HepG2 (cell line): ENCODE results near the gene NOTUM. TPM values are rescaled to one million over a fixed set of nuclear protein-coding genes. Genes with fewer than 3 reads are reported as not detected.
A peak's percentile ranks its signal among the peaks of the same experiment; 100 is the strongest.

Source experiments
- KLF13 ChIP-seq: sonication (generic); formaldehyde crosslinking; IDR thresholded peaks from 2 replicates; pipeline ENCODE4 v1.4.0; 2020; ENCODE audit warnings: mild to moderate bottlenecking, missing genetic modification reagents
- KLF15 ChIP-seq: sonication (generic); formaldehyde crosslinking; IDR thresholded peaks from 2 replicates; pipeline ENCODE4 v1.8.1; 2023; ENCODE audit warnings: borderline replicate concordance, mild to moderate bottlenecking, inconsistent platforms, missing genetic modification reagents, mixed read lengths
- MAF1 ChIP-seq: sonication (generic); formaldehyde crosslinking; IDR thresholded peaks from 2 replicates; pipeline ENCODE4 v1.5.0; 2020; ENCODE audit warnings: missing genetic modification reagents, borderline replicate concordance
- PHF20 ChIP-seq: sonication (generic); formaldehyde crosslinking; IDR thresholded peaks from 2 replicates; pipeline ENCODE4 v1.5.0; 2020; ENCODE audit warnings: mild to moderate bottlenecking, missing genetic modification reagents
- PPARG ChIP-seq: conservative IDR thresholded peaks from 2 replicates; pipeline ENCODE4 v1.6.1; 2016; ENCODE audit warnings: missing biosample characterization, missing genetic modification reagents
- SCMH1 ChIP-seq: sonication (generic); formaldehyde crosslinking; IDR thresholded peaks from 2 replicates; pipeline ENCODE4 v1.9.0; 2021; ENCODE audit warnings: missing genetic modification reagents, mild to moderate bottlenecking, borderline replicate concordance
- SRSF9 ChIP-seq: fragments of 200-400 bp; formaldehyde crosslinking; IDR thresholded peaks from 2 replicates; pipeline ENCODE4 v1.6.1; 2018; ENCODE audit warnings: borderline replicate concordance, mild to moderate bottlenecking, low read depth, low read length; ENCODE audit not compliant: insufficient read depth, poor library complexity, severe bottlenecking
- TARDBP ChIP-seq: sonication (generic); formaldehyde crosslinking; IDR thresholded peaks from 2 replicates; pipeline ENCODE4 v1.8.0; 2022; ENCODE audit warnings: mild to moderate bottlenecking, missing genetic modification reagents
- ZNF543 ChIP-seq: sonication (generic); formaldehyde crosslinking; IDR thresholded peaks from 2 replicates; pipeline ENCODE4 v1.4.0; 2020; ENCODE audit warnings: mild to moderate bottlenecking, missing genetic modification reagents
- ZNF563 ChIP-seq: sonication (generic); formaldehyde crosslinking; IDR thresholded peaks from 2 replicates; pipeline ENCODE4 v1.8.0; 2022; ENCODE audit warnings: mild to moderate bottlenecking, moderate library complexity, missing genetic modification reagents
- ZNF567 ChIP-seq: sonication (generic); formaldehyde crosslinking; IDR thresholded peaks from 2 replicates; pipeline ENCODE4 v1.8.1; 2023; ENCODE audit warnings: mild to moderate bottlenecking, missing genetic modification reagents, borderline replicate concordance
- ZNF724P ChIP-seq: sonication (generic); formaldehyde crosslinking; IDR thresholded peaks from 2 replicates; pipeline ENCODE4 v1.8.0; 2022; ENCODE audit warnings: missing genetic modification reagents, borderline replicate concordance
- ZSCAN20 ChIP-seq: sonication (generic); formaldehyde crosslinking; IDR thresholded peaks from 2 replicates; pipeline ENCODE4 v1.4.0; 2020; ENCODE audit warnings: missing genetic modification reagents, mild to moderate bottlenecking, borderline replicate concordance
- polyA plus RNA-seq, 8 experiments: library from polyadenylated mRNA; depleted of rRNA in 3 of 8; stranded (reverse) in 7 of 8; unstranded in 1 of 8; fragments of >200 nt; fragmentation: Illumina TruSeq in 4 of 8; extraction: Trizol in 4 of 8; gene quantifications; 2 replicates each; pipeline versions ENCODE4 v1.2.1 to v1.2.3, GENCODE V29; 2011 to 2016; ENCODE audit warnings: low read depth in 4 of 8, missing spikeins in 1 of 8, mixed read lengths in 1 of 8; ENCODE audit not compliant: insufficient read depth in 1 of 8
- total RNA-seq, 5 experiments: library from RNA; depleted of rRNA; stranded (reverse); fragments of >200 nt; fragmentation: Illumina TruSeq; extraction: Trizol; gene quantifications; 2 replicates each; pipeline ENCODE4 v1.2.3, GENCODE V29; 2016; ENCODE audit warnings: low read depth in 1 of 5
- TF ChIP-seq, protein P1 (sequence below): sonication (generic); formaldehyde crosslinking; IDR thresholded peaks from 2 replicates; pipeline ENCODE4 v1.5.0; 2020; ENCODE audit warnings: mild to moderate bottlenecking, missing genetic modification reagents
- TF ChIP-seq, protein P2 (sequence below): IDR thresholded peaks from 2 replicates; pipeline ENCODE4 v1.6.1; 2016; ENCODE audit warnings: control low read depth
- TF ChIP-seq, protein P3 (sequence below): sonication (generic); formaldehyde crosslinking; IDR thresholded peaks from 2 replicates; pipeline ENCODE4 v1.8.0; 2022; ENCODE audit warnings: missing genetic modification reagents, low read depth, mild to moderate bottlenecking, borderline replicate concordance
- TF ChIP-seq, protein P4 (sequence below): sonication (generic); formaldehyde crosslinking; IDR thresholded peaks from 2 replicates; pipeline ENCODE4 v1.4.0; 2020; ENCODE audit warnings: missing genetic modification reagents, borderline replicate concordance
- TF ChIP-seq, protein P5 (sequence below): sonication (generic); formaldehyde crosslinking; IDR thresholded peaks from 2 replicates; pipeline ENCODE4 v1.5.1; 2020; ENCODE audit warnings: mild to moderate bottlenecking, missing genetic modification reagents, moderate library complexity
- TF ChIP-seq, protein P6 (sequence below): sonication (generic); formaldehyde crosslinking; IDR thresholded peaks from 2 replicates; pipeline ENCODE4 v1.5.0; 2020; ENCODE audit warnings: missing genetic modification reagents, mild to moderate bottlenecking, borderline replicate concordance

Gene NOTUM
- total and polyA plus RNA-seq, 2 of the 13 experiments (the other 11 are each of a cell fraction or from before 2014, with no cell fraction given), result 150 to 160 TPM

DNA sequence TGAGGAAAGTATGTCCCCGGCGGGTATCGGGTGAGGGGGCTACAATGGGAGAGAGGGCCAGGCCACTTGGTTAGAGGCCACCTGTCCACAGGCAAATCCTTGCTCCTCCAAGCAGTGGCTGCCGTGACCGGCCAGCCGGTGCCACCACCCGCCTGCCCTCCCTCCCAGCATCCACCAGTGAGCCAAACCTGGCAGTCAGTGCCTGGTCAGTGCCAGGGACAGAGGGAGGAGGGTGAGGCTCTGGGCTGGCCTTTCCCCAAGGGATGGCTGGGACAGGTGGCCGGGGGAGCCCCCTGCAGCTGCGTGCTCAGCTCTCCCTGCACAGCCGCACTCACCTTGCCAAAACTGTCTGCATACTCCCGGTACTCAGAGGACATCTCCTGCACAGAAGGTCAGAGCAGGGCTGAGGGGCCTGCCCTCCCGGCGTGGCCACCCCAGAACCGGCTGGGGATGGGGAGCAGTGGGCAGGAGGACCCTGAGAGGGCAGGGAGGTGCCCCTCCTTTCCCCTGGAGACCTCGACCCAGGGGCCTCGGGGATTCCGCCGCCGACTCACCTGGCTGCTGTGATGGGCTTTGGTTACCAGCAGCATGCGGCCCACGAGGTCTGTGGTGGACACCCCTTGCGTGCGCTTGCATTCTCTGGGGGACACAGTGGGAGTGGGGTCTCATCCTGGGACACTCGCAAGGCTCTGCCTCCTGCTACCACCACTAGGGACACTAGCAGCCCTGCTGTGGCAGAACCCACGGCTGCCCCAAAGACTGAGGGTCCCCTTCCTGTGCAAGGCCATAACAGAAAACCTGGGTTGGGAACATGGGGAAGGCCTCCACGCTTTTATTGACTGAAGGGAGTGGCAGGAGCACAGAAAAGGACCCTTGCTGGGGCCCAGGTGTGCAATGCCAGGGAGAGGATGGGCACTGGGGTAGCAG lies 53.5 kb downstream of the NOTUM start (continued):
- TF ChIP-seq PHF20 (CRISPR knock-in tag), result no peak
- no peak for TF ChIP-seq ZSCAN20 (CRISPR knock-in tag)
- TF ChIP-seq PPARG, result no peak
- no peak for TF ChIP-seq ZNF567 (CRISPR knock-in tag)
- TF ChIP-seq KLF13, result no peak
- no peak for TF ChIP-seq ZNF543 (CRISPR knock-in tag)
- TF ChIP-seq, protein P1, sequence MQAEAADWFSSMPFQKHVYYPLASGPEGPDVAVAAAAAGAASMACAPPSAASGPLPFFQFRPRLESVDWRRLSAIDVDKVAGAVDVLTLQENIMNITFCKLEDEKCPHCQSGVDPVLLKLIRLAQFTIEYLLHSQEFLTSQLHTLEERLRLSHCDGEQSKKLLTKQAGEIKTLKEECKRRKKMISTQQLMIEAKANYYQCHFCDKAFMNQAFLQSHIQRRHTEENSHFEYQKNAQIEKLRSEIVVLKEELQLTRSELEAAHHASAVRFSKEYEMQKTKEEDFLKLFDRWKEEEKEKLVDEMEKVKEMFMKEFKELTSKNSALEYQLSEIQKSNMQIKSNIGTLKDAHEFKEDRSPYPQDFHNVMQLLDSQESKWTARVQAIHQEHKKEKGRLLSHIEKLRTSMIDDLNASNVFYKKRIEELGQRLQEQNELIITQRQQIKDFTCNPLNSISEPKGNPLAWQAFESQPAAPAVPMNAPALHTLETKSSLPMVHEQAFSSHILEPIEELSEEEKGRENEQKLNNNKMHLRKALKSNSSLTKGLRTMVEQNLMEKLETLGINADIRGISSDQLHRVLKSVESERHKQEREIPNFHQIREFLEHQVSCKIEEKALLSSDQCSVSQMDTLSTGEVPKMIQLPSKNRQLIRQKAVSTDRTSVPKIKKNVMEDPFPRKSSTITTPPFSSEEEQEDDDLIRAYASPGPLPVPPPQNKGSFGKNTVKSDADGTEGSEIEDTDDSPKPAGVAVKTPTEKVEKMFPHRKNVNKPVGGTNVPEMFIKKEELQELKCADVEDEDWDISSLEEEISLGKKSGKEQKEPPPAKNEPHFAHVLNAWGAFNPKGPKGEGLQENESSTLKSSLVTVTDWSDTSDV (CRISPR knock-in tag), result no peak
- no peak for TF ChIP-seq TARDBP (CRISPR knock-in tag)
- TF ChIP-seq, protein P2, sequence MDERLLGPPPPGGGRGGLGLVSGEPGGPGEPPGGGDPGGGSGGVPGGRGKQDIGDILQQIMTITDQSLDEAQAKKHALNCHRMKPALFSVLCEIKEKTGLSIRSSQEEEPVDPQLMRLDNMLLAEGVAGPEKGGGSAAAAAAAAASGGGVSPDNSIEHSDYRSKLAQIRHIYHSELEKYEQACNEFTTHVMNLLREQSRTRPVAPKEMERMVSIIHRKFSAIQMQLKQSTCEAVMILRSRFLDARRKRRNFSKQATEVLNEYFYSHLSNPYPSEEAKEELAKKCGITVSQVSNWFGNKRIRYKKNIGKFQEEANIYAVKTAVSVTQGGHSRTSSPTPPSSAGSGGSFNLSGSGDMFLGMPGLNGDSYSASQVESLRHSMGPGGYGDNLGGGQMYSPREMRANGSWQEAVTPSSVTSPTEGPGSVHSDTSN (CRISPR knock-in tag), result no peak
- TF ChIP-seq, protein P3, sequence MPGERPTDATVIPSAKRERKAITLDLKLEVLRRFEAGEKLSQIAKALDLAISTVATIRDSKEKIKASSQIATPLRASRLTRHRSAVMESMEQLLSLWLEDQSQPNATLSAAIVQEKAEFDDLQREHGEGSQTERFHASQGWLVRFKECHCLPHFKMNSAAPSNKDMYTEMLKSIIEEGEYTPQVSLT (CRISPR knock-in tag), result no peak
- TF ChIP-seq SCMH1 (CRISPR knock-in tag), result no peak
- TF ChIP-seq, protein P4, sequence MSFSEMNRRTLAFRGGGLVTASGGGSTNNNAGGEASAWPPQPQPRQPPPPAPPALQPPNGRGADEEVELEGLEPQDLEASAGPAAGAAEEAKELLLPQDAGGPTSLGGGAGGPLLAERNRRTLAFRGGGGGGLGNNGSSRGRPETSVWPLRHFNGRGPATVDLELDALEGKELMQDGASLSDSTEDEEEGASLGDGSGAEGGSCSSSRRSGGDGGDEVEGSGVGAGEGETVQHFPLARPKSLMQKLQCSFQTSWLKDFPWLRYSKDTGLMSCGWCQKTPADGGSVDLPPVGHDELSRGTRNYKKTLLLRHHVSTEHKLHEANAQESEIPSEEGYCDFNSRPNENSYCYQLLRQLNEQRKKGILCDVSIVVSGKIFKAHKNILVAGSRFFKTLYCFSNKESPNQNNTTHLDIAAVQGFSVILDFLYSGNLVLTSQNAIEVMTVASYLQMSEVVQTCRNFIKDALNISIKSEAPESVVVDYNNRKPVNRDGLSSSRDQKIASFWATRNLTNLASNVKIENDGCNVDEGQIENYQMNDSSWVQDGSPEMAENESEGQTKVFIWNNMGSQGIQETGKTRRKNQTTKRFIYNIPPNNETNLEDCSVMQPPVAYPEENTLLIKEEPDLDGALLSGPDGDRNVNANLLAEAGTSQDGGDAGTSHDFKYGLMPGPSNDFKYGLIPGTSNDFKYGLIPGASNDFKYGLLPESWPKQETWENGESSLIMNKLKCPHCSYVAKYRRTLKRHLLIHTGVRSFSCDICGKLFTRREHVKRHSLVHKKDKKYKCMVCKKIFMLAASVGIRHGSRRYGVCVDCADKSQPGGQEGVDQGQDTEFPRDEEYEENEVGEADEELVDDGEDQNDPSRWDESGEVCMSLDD, result no peak
- no peak for TF ChIP-seq SRSF9
- 0 out of 2 replicates have a peak, but pooled peaks have one; percentile 21 for TF ChIP-seq ZNF724P
- no peak for TF ChIP-seq ZNF563
- TF ChIP-seq, protein P5, sequence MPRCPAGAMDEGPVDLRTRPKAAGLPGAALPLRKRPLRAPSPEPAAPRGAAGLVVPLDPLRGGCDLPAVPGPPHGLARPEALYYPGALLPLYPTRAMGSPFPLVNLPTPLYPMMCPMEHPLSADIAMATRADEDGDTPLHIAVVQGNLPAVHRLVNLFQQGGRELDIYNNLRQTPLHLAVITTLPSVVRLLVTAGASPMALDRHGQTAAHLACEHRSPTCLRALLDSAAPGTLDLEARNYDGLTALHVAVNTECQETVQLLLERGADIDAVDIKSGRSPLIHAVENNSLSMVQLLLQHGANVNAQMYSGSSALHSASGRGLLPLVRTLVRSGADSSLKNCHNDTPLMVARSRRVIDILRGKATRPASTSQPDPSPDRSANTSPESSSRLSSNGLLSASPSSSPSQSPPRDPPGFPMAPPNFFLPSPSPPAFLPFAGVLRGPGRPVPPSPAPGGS (CRISPR knock-in tag), result no peak
- TF ChIP-seq MAF1 (CRISPR knock-in tag), result no peak
- TF ChIP-seq, protein P6, sequence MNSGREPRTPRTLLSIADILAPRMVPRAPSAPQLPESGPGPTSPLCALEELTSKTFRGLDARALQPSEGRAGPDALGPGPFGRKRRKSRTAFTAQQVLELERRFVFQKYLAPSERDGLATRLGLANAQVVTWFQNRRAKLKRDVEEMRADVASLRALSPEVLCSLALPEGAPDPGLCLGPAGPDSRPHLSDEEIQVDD (CRISPR knock-in tag), result no peak
- TF ChIP-seq KLF15 (CRISPR knock-in tag), result 0 out of 2 replicates have a peak, but pooled peaks have one; percentile 48
